Liver (tissue), 9 donors: ENCODE measurements around the gene RUNX1. TPM values are rescaled to one million over a fixed set of nuclear protein-coding genes. Genes with fewer than 3 reads are reported as not detected.

Experiments
- DNase-seq: peaks from one replicate; pipeline ENCODE4 v3.0.0-alpha.2; 2017; ENCODE audit warnings: low spot score
- H3K27ac ChIP-seq, 2 donors: one replicate each; pipeline ENCODE4 v1.7.0; 2013; ENCODE audit warnings: inconsistent platforms in 2 of 2, low read length in 2 of 2, control low read depth in 1 of 2, low read depth in 1 of 2, mild to moderate bottlenecking in 1 of 2
- H3K27me3 ChIP-seq, 4 donors: one replicate each; pipeline versions ENCODE4 v1.6.1 to v1.7.0; 2013; ENCODE audit warnings: low read length in 3 of 4, inconsistent platforms in 1 of 4, mild to moderate bottlenecking in 1 of 4, moderate library complexity in 1 of 4; ENCODE audit not compliant: control insufficient read depth in 4 of 4, insufficient read depth in 4 of 4
- H3K36me3 ChIP-seq, 4 donors: one replicate each; pipeline versions ENCODE4 v1.6.1 to v1.7.0; 2013; ENCODE audit warnings: low read length in 3 of 4, mild to moderate bottlenecking in 3 of 4, low read depth in 1 of 4, moderate library complexity in 1 of 4; ENCODE audit not compliant: control insufficient read depth in 4 of 4, insufficient read depth in 3 of 4
- H3K4me1 ChIP-seq, 4 donors: one replicate each; pipeline versions ENCODE4 v1.6.1 to v1.7.0; 2013; ENCODE audit warnings: low read length in 3 of 4, mild to moderate bottlenecking in 3 of 4, moderate library complexity in 1 of 4; ENCODE audit not compliant: control insufficient read depth in 4 of 4, insufficient read depth in 4 of 4
- H3K4me3 ChIP-seq, 3 donors: one replicate each; pipeline versions ENCODE4 v1.6.1 to v1.7.0; 2013; ENCODE audit warnings: low read length in 3 of 3, control low read depth in 1 of 3, low read depth in 1 of 3, mild to moderate bottlenecking in 1 of 3
- H3K9ac ChIP-seq, 2 donors: one replicate each; pipeline ENCODE4 v1.7.0; 2013; ENCODE audit warnings: low read length in 2 of 2, mild to moderate bottlenecking in 2 of 2, moderate library complexity in 2 of 2, control low read depth in 1 of 2, low read depth in 1 of 2
- H3K9me3 ChIP-seq, 4 donors: one replicate each; pipeline versions ENCODE4 v1.6.1 to v1.7.0; 2013; ENCODE audit warnings: low read length in 3 of 4; ENCODE audit not compliant: control insufficient read depth in 4 of 4
- EGR1 ChIP-seq, 2 donors: IDR thresholded peaks; 2 replicates each; pipeline ENCODE4 v1.6.1; 2016 to 2018; ENCODE audit warnings: antibody characterized with exemption in 2 of 2, low read depth in 2 of 2
- GABPA ChIP-seq, 2 donors: IDR thresholded peaks in 1 of 2; conservative IDR thresholded peaks in 1 of 2; 2 replicates each; pipeline ENCODE4 v1.6.1; 2016; ENCODE audit warnings: antibody characterized with exemption in 2 of 2, mild to moderate bottlenecking in 1 of 2, moderate library complexity in 1 of 2
- HNF4A ChIP-seq, 2 donors: conservative IDR thresholded peaks; 2 replicates each; pipeline ENCODE4 v1.6.1; 2016; ENCODE audit warnings: antibody characterized with exemption in 2 of 2, mild to moderate bottlenecking in 2 of 2
- HNF4G ChIP-seq: IDR thresholded peaks from 2 replicates; pipeline ENCODE4 v1.6.1; 2016; ENCODE audit warnings: antibody characterized with exemption
- JUND ChIP-seq, 2 donors: IDR thresholded peaks; 2 replicates each; pipeline ENCODE4 v1.6.1; 2016; ENCODE audit warnings: antibody characterized with exemption in 2 of 2
- NR2F2 ChIP-seq: IDR thresholded peaks from 2 replicates; pipeline ENCODE4 v1.6.1; 2016; ENCODE audit warnings: antibody characterized with exemption
- RAD21 ChIP-seq, 2 donors: IDR thresholded peaks; 2 replicates each; pipeline ENCODE4 v1.6.1; 2016; ENCODE audit warnings: antibody characterized with exemption in 2 of 2, mild to moderate bottlenecking in 2 of 2
- RXRA ChIP-seq, 2 donors: IDR thresholded peaks; 2 replicates each; pipeline ENCODE4 v1.6.1; 2017 to 2018; ENCODE audit warnings: antibody characterized with exemption in 2 of 2, mild to moderate bottlenecking in 1 of 2
- SP1 ChIP-seq: IDR thresholded peaks from 2 replicates; pipeline ENCODE4 v1.6.1; 2018; ENCODE audit warnings: antibody characterized with exemption, mild to moderate bottlenecking
- TAF1 ChIP-seq: conservative IDR thresholded peaks from 2 replicates; pipeline ENCODE4 v1.6.1; 2016; ENCODE audit warnings: antibody characterized with exemption, mild to moderate bottlenecking
- YY1 ChIP-seq: IDR thresholded peaks from 2 replicates; pipeline ENCODE4 v1.6.1; 2016; ENCODE audit warnings: antibody characterized with exemption, mild to moderate bottlenecking
- WGBS: extraction: QIAGEN DNeasy Blood & Tissue Kit; methylation state at CpG from one replicate; pipeline ENCODE4 v1.1.7; 2013; 5-methylcytosine and 5-hydroxymethylcytosine counted together
- polyA plus RNA-seq, 2 donors: library from polyadenylated mRNA; stranded (reverse) in 1 of 2; unstranded in 1 of 2; fragments of 200-250 nt in 1 of 2; fragments of >200 nt in 1 of 2; fragmentation: Nextera tagmentation in 1 of 2; extraction: Ambion mirVana in 1 of 2; gene quantifications; one replicate each; pipeline versions ENCODE4 v1.2.1 to v1.2.3, GENCODE V29; 2013 to 2015
- total RNA-seq, 2 donors: library from RNA; depleted of rRNA; stranded (reverse); fragments of >200 nt; gene quantifications; one replicate each; pipeline ENCODE4 v1.2.3, GENCODE V29; 2014
- TF ChIP-seq, protein P1 (sequence below): IDR thresholded peaks from 2 replicates; pipeline ENCODE4 v1.6.1; 2016; ENCODE audit warnings: antibody characterized with exemption
- TF ChIP-seq, protein P2 (sequence below): IDR thresholded peaks from 2 replicates; pipeline ENCODE4 v1.6.1; 2016; ENCODE audit warnings: antibody characterized with exemption
- TF ChIP-seq, protein P3 (sequence below): IDR thresholded peaks from 2 replicates; pipeline ENCODE4 v1.6.1; 2016; ENCODE audit warnings: antibody characterized with exemption
- TF ChIP-seq, protein P4 (sequence below): fragments of 150-350 bp; IDR thresholded peaks from 2 replicates; pipeline ENCODE4 v1.5.1; 2017; ENCODE audit warnings: improper control_type of control experiment, low read depth, low read length; ENCODE audit not compliant: missing input control
- donor health status: healthy.
- donor health status: healthy.
- donor health status: healthy.
- donor health status: healthy.
- donor health status: healthy.

RUNX1 gene
- total and polyA plus RNA-seq, 4 donors, result 0.98 to 7.2 (median 3.1) TPM

DNA sequence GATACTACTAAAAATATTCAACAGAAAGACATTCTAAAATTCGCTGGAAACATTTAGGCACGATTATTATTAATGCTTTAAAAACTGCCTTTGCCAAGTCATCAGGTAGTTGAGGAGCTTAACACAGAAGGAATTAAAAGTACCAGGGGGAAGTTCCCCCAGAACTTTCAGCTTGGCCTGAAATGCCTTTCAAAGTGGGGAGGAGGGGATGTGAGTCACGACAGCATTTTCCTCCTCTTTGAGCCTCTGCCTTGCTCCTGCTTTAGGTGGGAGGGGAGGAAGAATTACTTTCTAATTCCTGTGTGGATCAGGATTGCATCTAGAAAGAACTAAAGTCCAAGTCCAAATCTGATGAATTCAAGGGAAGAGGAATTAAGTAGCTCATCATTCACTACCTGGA lies 196.7 kb downstream of the RUNX1 start:
- Histone ChIP-seq H3K4me3 (no peak overlapping the region), H3K4me1 (no peaks in the 10 kb centered on the region), H3K9ac (no peak overlapping the region), H3K27ac (no peak overlapping the region), H3K27me3 (no peaks in the 10 kb centered on the region), H3K36me3 (peaks cover 2 to 7% (median 6%) of the 10 kb centered on the region in 4 donors), H3K9me3 (no peaks in the 10 kb centered on the region)
- WGBS, result 84% methylated on average over 3 of the region's 3 CpGs
- TF ChIP-seq TAF1 (no peak), EGR1 (IDR thresholded peaks at IDR 0.05; ENCODE audit: low read depth in 2 of 2) (no peak)
- no peak for DNase-seq

DNA sequence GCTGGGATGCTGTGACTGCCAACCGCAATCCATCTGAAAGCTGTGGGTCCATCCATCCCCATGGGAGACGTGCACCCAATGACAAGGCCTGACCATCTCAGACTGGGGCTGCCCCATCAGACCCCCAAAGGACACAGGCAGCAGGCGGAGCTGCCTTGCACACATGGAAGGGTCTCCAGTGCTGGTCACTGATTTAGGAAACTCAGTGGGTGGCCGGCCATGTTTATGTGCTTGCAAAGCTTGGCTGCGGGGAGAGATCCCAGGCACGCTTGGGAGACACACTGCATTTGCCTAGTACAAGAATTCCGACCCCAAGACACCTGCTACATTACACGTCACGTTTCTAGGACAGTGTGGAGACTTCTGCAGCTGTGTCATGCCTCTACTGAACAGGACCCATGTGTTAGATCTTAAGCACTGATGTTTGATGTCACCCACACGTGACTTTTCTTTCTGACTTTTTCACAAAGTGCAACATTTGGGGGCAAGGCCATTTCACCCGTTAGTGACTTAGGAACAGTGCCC lies 198.9 kb downstream of the RUNX1 start:
- WGBS, result 89% methylated on average over 11 of the region's 11 CpGs
- TF ChIP-seq YY1, result no peak
- TF ChIP-seq, protein P1, sequence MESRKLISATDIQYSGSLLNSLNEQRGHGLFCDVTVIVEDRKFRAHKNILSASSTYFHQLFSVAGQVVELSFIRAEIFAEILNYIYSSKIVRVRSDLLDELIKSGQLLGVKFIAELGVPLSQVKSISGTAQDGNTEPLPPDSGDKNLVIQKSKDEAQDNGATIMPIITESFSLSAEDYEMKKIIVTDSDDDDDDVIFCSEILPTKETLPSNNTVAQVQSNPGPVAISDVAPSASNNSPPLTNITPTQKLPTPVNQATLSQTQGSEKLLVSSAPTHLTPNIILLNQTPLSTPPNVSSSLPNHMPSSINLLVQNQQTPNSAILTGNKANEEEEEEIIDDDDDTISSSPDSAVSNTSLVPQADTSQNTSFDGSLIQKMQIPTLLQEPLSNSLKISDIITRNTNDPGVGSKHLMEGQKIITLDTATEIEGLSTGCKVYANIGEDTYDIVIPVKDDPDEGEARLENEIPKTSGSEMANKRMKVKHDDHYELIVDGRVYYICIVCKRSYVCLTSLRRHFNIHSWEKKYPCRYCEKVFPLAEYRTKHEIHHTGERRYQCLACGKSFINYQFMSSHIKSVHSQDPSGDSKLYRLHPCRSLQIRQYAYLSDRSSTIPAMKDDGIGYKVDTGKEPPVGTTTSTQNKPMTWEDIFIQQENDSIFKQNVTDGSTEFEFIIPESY, result no peak
- no peak for DNase-seq
- Histone ChIP-seq H3K27ac (no peak overlapping the region), H3K4me1 (peaks cover 0 to 2% (median 0%) of the 10 kb centered on the region in 4 donors), H3K36me3 (peaks cover 0 to 4% (median 3%) of the 10 kb centered on the region in 4 donors), H3K4me3 (no peak overlapping the region), H3K9me3 (no peaks in the 10 kb centered on the region), H3K9ac (no peak overlapping the region), H3K27me3 (no peaks in the 10 kb centered on the region)

DNA sequence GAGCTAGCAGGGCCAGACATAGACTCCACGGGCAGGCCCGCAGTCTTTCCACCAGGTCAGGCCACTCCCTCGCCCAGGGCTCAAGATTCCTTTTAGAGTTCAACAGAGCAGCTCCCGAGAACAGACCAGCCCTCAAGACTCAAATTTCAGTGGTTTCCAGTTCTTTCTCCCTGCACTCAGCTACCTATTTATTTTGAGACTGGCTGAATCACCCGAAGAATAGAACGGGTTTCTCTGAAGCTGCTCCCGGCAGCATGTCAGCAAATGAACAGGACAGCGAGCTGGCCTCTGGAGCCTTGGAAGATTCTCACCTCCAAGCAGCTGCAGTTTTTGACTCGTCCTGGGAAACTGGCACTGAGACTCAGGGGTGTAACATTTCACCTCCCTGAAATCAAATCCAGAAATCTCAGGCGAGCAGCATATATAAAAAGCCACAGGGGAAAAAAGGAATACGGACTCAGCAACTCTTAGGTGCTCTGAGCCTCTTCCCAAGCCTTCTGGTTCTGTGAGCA lies 202.4 kb downstream of the RUNX1 start:
- TF ChIP-seq RAD21 (IDR thresholded peaks at IDR 0.05) (no peak), RXRA (IDR thresholded peaks at IDR 0.05) (no peak)
- no peak overlapping the region for H3K9ac ChIP-seq
- no peak for DNase-seq
- no peak overlapping the region for H3K4me3 ChIP-seq
- peaks cover 2 to 4% (median 3%) of the 10 kb centered on the region in 4 donors for H3K36me3 ChIP-seq
- H3K4me1 ChIP-seq, result peaks cover 0 to 9% (median 0%) of the 10 kb centered on the region in 4 donors
- no peaks in the 10 kb centered on the region for H3K9me3 ChIP-seq
- H3K27ac ChIP-seq, result no peak overlapping the region
- no peaks in the 10 kb centered on the region for H3K27me3 ChIP-seq
- 80% methylated on average over 11 of the region's 11 CpGs for WGBS

DNA sequence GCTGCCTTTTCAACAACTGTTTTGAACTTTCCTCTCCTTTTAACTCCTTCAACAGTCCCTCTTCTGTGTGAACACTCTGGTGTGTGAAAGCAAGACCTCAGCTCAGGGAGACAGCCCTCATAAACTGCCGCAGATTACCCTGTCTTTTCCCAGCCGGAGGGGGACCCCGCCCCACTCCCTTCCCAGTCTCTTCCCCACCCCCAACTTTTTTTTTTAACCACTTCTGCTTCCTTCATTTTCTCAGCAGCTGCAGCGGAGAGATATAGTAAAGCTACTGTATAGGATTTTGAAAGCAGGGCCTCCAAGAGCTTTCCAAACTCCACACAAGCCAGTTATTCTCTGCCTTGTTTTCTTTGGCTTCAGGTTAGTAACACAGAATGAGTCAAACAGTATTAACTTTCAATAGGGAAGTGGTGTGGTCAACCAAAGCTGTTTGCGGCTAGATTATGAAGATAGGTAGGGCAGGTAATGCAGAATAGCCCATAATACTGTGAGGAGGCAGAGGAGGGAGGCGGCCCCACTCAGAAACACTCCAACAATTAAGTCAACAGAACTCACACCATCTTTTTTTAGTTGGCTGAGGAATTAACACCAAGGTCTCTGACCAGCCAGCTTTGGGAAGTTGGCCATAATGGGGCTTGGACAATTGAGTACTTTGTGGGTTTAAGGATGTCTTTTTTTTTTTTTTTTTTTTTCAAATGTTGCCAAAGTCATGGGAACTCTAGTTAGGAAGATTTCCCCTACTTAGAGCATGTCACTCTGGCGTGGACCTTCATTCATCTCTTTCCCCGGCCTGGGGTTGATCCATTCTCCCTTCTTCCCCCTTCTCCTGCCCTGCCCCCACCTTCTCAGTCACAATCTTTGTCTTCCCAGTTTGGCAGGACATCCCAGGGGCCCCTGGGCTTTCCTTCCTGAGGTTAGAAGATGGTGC lies 203.3 kb downstream of the RUNX1 start:
- peaks cover under 1 to 5% (median 3%) of the 10 kb centered on the region in 4 donors for H3K36me3 ChIP-seq
- no peak overlapping the region for H3K4me3 ChIP-seq
- no peak overlapping the region for H3K9ac ChIP-seq
- TF ChIP-seq HNF4G (no peak), JUND (IDR thresholded peaks at IDR 0.05) (no peak), RAD21 (IDR thresholded peaks at IDR 0.05) (no peak), TAF1 (no peak), GABPA (IDR thresholded peaks at IDR 0.05 in 1 of 2, conservative IDR thresholded peaks at IDR 0.05 in 1 of 2) (no peak), NR2F2 (no peak), SP1 (no peak), HNF4A (conservative IDR thresholded peaks at IDR 0.05) (no peak)
- TF ChIP-seq, protein P2, sequence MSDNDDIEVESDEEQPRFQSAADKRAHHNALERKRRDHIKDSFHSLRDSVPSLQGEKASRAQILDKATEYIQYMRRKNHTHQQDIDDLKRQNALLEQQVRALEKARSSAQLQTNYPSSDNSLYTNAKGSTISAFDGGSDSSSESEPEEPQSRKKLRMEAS, result no peak
- TF ChIP-seq, protein P3, sequence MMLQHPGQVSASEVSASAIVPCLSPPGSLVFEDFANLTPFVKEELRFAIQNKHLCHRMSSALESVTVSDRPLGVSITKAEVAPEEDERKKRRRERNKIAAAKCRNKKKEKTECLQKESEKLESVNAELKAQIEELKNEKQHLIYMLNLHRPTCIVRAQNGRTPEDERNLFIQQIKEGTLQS, result no peak
- TF ChIP-seq, protein P4, sequence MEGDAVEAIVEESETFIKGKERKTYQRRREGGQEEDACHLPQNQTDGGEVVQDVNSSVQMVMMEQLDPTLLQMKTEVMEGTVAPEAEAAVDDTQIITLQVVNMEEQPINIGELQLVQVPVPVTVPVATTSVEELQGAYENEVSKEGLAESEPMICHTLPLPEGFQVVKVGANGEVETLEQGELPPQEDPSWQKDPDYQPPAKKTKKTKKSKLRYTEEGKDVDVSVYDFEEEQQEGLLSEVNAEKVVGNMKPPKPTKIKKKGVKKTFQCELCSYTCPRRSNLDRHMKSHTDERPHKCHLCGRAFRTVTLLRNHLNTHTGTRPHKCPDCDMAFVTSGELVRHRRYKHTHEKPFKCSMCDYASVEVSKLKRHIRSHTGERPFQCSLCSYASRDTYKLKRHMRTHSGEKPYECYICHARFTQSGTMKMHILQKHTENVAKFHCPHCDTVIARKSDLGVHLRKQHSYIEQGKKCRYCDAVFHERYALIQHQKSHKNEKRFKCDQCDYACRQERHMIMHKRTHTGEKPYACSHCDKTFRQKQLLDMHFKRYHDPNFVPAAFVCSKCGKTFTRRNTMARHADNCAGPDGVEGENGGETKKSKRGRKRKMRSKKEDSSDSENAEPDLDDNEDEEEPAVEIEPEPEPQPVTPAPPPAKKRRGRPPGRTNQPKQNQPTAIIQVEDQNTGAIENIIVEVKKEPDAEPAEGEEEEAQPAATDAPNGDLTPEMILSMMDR, result no peak
- H3K27ac ChIP-seq, result no peak overlapping the region
- no peaks in the 10 kb centered on the region for H3K9me3 ChIP-seq
- H3K4me1 ChIP-seq, result peaks cover 0 to 9% (median 0%) of the 10 kb centered on the region in 4 donors
- no peaks in the 10 kb centered on the region for H3K27me3 ChIP-seq
- no peak for DNase-seq
- WGBS, result 74% methylated on average over 8 of the region's 8 CpGs
